PC-9 (cell line): Measurements from ENCODE around the gene SPEG. TPM values are rescaled to one million over a fixed set of nuclear protein-coding genes. Genes with fewer than 3 reads are reported as not detected.

Experiments used
- BruUV-seq: library from RNA; stranded (reverse); fragments of 400-500 nt; replicated peaks from 2 replicates; lab custom pipeline; 2021; lab: Mats Ljungman, UMichigan
- CTCF ChIA-PET: fragments of 300-600 bp; sonication (Branson Sonifier 250); formaldehyde crosslinking; loops from one replicate; lab custom pipeline; 2022; ENCODE audit warnings: antibody characterized with exemption; lab: Charles Lee
- POLR2A ChIA-PET: fragments of 300-600 bp; sonication (Branson Sonifier 250); formaldehyde crosslinking; loops from one replicate; lab custom pipeline; 2022; ENCODE audit warnings: antibody characterized with exemption; ENCODE audit not compliant: unreplicated experiment; lab: Charles Lee
- DNase-seq, 2 experiments: peaks; one replicate each; pipeline versions ENCODE4 v3.0.0 to v3.0.0-alpha.2; 2015 to 2022; ENCODE audit warnings: mixed read lengths in 1 of 2
- H2AFZ ChIP-seq: fragments of 200-600 bp; sonication (generic); 2 replicates; pipeline ENCODE4 v1.8.1; 2017; ENCODE audit warnings: antibody characterized with exemption
- H3F3A ChIP-seq: fragments of 200-600 bp; sonication (generic); 2 replicates; pipeline ENCODE4 v1.8.1; 2017; ENCODE audit warnings: antibody characterized with exemption, mild to moderate bottlenecking, low read depth; ENCODE audit not compliant: insufficient read depth
- H3K27ac ChIP-seq: fragments of 200-600 bp; sonication (generic); 2 replicates; pipeline ENCODE4 v1.6.1; 2016; ENCODE audit warnings: mixed run types
- H3K27me3 ChIP-seq: fragments of 200-600 bp; sonication (generic); 2 replicates; pipeline ENCODE4 v1.6.1; 2016; ENCODE audit warnings: low read depth, mixed run types; ENCODE audit not compliant: insufficient read depth
- H3K36me3 ChIP-seq: fragments of 200-600 bp; sonication (generic); 2 replicates; pipeline ENCODE4 v1.6.1; 2016; ENCODE audit warnings: low read depth, mixed run types
- H3K4me1 ChIP-seq: fragments of 200-600 bp; sonication (generic); replicated peaks from 2 replicates; pipeline ENCODE4 v1.6.1; 2016; ENCODE audit warnings: mixed run types; ENCODE audit not compliant: insufficient read depth
- H3K4me2 ChIP-seq: fragments of 200-600 bp; sonication (generic); 2 replicates; pipeline ENCODE4 v1.6.1; 2017; ENCODE audit warnings: mixed run types
- H3K4me3 ChIP-seq: fragments of 200-600 bp; sonication (generic); 2 replicates; pipeline ENCODE4 v1.6.1; 2016; ENCODE audit warnings: mixed run types
- H3K79me2 ChIP-seq: fragments of 200-600 bp; sonication (generic); 2 replicates; pipeline ENCODE4 v1.6.1; 2017; ENCODE audit warnings: low read depth, mixed run types
- H3K9me2 ChIP-seq: fragments of 200-600 bp; sonication (generic); 2 replicates; pipeline ENCODE4 v1.8.1; 2017; ENCODE audit warnings: mild to moderate bottlenecking; ENCODE audit not compliant: insufficient read depth
- H3K9me3 ChIP-seq: fragments of 200-600 bp; sonication (generic); 2 replicates; pipeline ENCODE4 v1.8.1; 2016; ENCODE audit warnings: low read depth; ENCODE audit not compliant: insufficient read depth
- H4K20me1 ChIP-seq: fragments of 200-600 bp; sonication (generic); 2 replicates; pipeline ENCODE4 v1.8.1; 2017; ENCODE audit not compliant: insufficient read depth
- CTCF ChIP-seq: fragments of 200-600 bp; sonication (generic); conservative IDR thresholded peaks from 2 replicates; pipeline ENCODE4 v1.6.1; 2017; ENCODE audit warnings: mixed run types, antibody characterized with exemption, mild to moderate bottlenecking, moderate library complexity
- EZH2 ChIP-seq: fragments of 200-600 bp; sonication (generic); IDR thresholded peaks from 2 replicates; pipeline ENCODE4 v1.8.0; 2017; ENCODE audit warnings: antibody characterized with exemption, low read depth
- intact Hi-C: fragments of 100-400 bp; cut with micrococcal nuclease; formaldehyde crosslinking; loops from one replicate; pipeline ENCODE4 v1.10.0; 2022; ENCODE audit not compliant: unreplicated experiment
- total RNA-seq: library from RNA; stranded (reverse); gene quantifications from 2 replicates; pipeline ENCODE4 v1.2.3, GENCODE V29; 2021

Gene SPEG
- total RNA-seq, 1 experiment from 2014 or later, result 46.8 TPM

- no TSS peak for BruUV-seq
- no peaks in the 10 kb centered on the region for H3K9me2 ChIP-seq
- peaks cover 10% of the 10 kb centered on the region for H3K36me3 ChIP-seq
- H3K4me1 ChIP-seq, result no peaks in the 10 kb centered on the region; the same call in 1 of the 2 replicates
- peaks cover 19% of the 10 kb centered on the region for H4K20me1 ChIP-seq
- H3F3A ChIP-seq, result peaks cover 11% of the 10 kb centered on the region; the same call in 1 of the 2 replicates
- peak within 1 kb of the TSS; percentile 82 for H2AFZ ChIP-seq
- DNase-seq, result peak; percentile 91 to 98
- H3K27me3 ChIP-seq, result no peaks in the 10 kb centered on the region
- peak within 1 kb of the TSS; percentile 93 for H3K4me2 ChIP-seq
- intact Hi-C loops, result loop anchor here (1.0 to 2.0 kb wide), 3 partner anchors 27 to 146 kb away; partner anchors contain the start of genes OBSL1 and STK11IP
- ChIA-PET POLR2A (interaction anchor here (0.6 to 0.7 kb wide), 5 partner anchors 53 to 424 kb away, joined by 3 to 5 read pairs (median 3); no protein-coding TSS in a partner anchor), CTCF (interaction anchor here (0.6 kb wide), 1 partner anchor 143 kb away, joined by 7 read pairs; no protein-coding TSS in a partner anchor)
- H3K27ac ChIP-seq, result peak within 1 kb of the TSS; percentile 55
- TF ChIP-seq EZH2 (no peak), CTCF (no peak)
- peak within 1 kb of the TSS; percentile 65 for H3K4me3 ChIP-seq
- peaks cover 17% of the 10 kb centered on the region for H3K79me2 ChIP-seq
- H3K9me3 ChIP-seq, result no peaks in the 10 kb centered on the region
These were observed 109.1 kb downstream of the SPEG start, which contains the start of the genes CHPF and TMEM198 for GRCh38 chr2:219543596-219544358. Gene CHPF, minus strand, starts transcription at chr2:219543809. Its CDS starts 271 bp downstream, at chr2:219543538. Gene TMEM198, plus strand, starts transcription at chr2:219544028. Its CDS starts 700 bp downstream, at chr2:219544728.

GRCh38 chr2:219544567-219544966, 109.9 kb downstream of the SPEG start:
- Histone ChIP-seq H3K27me3 (no peaks in the 10 kb centered on the region), H3K4me2 (peak overlapping the region; percentile 93), H3K4me3 (peak overlapping the region; percentile 65), H2AFZ (peak overlapping the region; percentile 82; the same call in 1 of the 2 replicates), H3K9me2 (no peaks in the 10 kb centered on the region), H3K4me1 (no peaks in the 10 kb centered on the region; the same call in 1 of the 2 replicates), H4K20me1 (peaks cover 14% of the 10 kb centered on the region), H3K79me2 (peaks cover 17% of the 10 kb centered on the region), H3K9me3 (no peaks in the 10 kb centered on the region), H3K27ac (no peak overlapping the region), H3K36me3 (peaks cover 10% of the 10 kb centered on the region), H3F3A (peaks cover 11% of the 10 kb centered on the region; the same call in 1 of the 2 replicates)
- CTCF ChIA-PET, result no interaction called here
- intact Hi-C loops, result no loop called here
- TF ChIP-seq EZH2 (no peak), CTCF (no peak)
- POLR2A ChIA-PET, result no interaction called here
- DNase-seq, result no peak
- BruUV-seq, result TSS peak; percentile 51

GRCh38 chr2:219545295-219545942, 110.8 kb downstream of the SPEG start:
- no peaks in the 10 kb centered on the region for H3K9me3 ChIP-seq
- peaks cover 10% of the 10 kb centered on the region for H3K36me3 ChIP-seq
- peaks cover 12% of the 10 kb centered on the region for H4K20me1 ChIP-seq
- peak overlapping the region; percentile 93 for H3K4me2 ChIP-seq
- peaks cover 11% of the 10 kb centered on the region; the same call in 1 of the 2 replicates for H3F3A ChIP-seq
- H3K4me3 ChIP-seq, result no peak overlapping the region
- no peaks in the 10 kb centered on the region for H3K27me3 ChIP-seq
- no TSS peak for BruUV-seq
- DNase-seq, result no peak
- ChIA-PET CTCF (no interaction called here), POLR2A (no interaction called here)
- TF ChIP-seq EZH2, result no peak
- no peak for TF ChIP-seq CTCF
- H2AFZ ChIP-seq, result no peak overlapping the region
- no peaks in the 10 kb centered on the region; the same call in 1 of the 2 replicates for H3K4me1 ChIP-seq
- intact Hi-C loops, result no loop called here
- H3K79me2 ChIP-seq, result peaks cover 17% of the 10 kb centered on the region
- no peak overlapping the region for H3K27ac ChIP-seq
- H3K9me2 ChIP-seq, result no peaks in the 10 kb centered on the region
